ENCODE data around the gene HSD17B8.
A peak's percentile ranks its signal among the peaks of the same experiment; 100 is the strongest.

The HSD17B8 gene

GRCh38 chr6:33204415-33205190, at the start of gene HSD17B8:
Gene HSD17B8, plus strand, starts transcription at chr6:33204655. Its CDS starts 14 bp downstream, at chr6:33204669.
- peak; percentile 84 for DNase-seq (ENCODE audit: low spot score)

DNA sequence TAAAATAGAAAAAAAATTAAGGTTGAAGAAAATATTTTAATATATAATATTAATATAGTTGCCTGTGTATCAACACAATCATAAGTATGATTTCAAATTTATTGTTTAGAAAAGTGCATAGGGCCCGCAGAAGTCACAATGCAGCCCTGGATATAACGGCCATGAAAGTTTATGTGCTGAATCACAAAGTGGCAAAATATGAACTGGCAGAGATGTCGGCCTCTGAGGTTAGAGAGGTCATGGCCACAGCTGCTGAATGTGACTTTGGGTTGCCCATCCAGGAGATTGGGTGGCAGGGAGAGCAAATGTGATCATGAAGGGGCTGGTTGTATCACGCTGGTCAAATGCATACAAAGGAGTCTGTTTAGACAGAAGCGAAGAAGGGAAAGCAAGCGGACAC, 47.9 kb upstream of the HSD17B8 start:
- no peak for DNase-seq (ENCODE audit: low spot score)

GRCh38 chr6:33156964-33157363, 47.5 kb upstream of the HSD17B8 start:
- no peak for DNase-seq (ENCODE audit: low spot score)

DNA sequence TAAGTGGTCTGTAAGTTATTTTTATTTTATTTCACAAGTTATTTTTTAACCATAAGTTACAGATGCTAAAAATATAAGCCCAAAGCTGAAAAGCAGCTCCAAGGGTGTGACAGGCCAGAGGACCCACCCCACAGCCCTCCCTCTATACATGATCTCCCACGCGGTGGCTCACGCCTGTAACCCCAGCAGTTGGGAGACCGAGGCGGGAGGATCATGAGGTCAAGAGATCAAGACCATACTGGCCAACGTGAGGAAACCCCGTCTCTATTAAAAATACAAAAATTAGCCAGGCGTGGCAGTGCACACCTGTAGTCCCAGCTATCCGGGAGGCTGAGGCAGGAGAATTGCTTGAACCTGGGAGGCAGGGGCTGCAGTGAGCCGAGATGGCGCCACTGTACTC, 44.4 kb upstream of the HSD17B8 start:
- DNase-seq (ENCODE audit: low spot score) = no peak

DNA sequence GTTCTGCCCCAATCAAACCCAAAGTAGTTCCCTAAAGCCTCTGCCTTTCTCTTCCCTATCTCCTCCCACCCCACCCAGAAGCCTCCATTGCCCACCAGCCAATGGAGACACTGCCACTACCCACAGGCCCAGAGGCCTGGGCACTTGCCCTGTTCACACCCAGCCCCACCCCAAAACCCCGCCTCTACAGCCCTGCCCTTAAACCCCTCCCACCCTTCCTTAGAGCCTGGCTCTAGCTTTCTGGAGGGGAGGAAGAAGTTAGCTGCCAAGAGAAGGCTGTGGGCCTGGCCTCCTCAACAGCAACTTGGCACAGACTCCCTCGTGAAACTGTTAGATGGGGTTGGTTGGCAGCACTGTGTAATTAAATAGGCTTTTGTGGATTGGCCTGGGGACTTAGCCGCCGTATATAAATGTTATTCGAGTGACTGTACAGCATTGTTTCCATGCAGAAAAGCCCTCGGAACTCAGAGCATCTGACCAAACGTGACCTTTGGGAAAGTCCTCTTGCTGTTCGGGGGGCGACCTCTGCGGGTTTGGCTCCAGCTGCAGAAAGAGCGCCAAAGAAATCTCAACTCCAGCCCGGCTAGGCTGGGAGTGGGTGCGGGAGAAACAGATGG, 43.6 kb upstream of the HSD17B8 start:
- DNase-seq (ENCODE audit: low spot score) = no peak

- DNase-seq (ENCODE audit: low spot score) = peak; percentile 67
Measured at GRCh38 chr6:33161354-33162331, 42.8 kb upstream of the HSD17B8 start.

GRCh38 chr6:33163540-33163939, 40.9 kb upstream of the HSD17B8 start:
- no peak for DNase-seq (ENCODE audit: low spot score)

DNA sequence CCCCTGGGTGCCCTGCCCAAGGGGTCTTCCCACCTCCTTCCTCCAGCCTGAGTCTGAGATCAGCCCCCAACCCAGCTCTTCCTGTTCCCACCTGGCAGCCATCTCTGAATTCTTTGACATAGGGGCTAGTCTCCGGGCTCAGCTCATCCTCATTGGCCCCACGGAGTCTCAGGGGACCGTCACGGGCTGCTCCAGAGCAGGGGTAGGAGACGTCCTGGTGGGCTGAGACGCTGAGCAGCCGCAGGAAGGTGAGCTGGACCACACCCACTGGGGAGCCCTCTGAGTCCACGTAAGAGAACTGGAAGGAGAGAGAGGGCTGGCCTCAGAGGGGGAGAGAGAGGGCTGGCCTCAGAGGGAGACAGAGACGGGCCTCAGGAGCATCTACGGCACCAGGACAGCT, 40.3 kb upstream of the HSD17B8 start:
- DNase-seq (ENCODE audit: low spot score) = no peak

DNA sequence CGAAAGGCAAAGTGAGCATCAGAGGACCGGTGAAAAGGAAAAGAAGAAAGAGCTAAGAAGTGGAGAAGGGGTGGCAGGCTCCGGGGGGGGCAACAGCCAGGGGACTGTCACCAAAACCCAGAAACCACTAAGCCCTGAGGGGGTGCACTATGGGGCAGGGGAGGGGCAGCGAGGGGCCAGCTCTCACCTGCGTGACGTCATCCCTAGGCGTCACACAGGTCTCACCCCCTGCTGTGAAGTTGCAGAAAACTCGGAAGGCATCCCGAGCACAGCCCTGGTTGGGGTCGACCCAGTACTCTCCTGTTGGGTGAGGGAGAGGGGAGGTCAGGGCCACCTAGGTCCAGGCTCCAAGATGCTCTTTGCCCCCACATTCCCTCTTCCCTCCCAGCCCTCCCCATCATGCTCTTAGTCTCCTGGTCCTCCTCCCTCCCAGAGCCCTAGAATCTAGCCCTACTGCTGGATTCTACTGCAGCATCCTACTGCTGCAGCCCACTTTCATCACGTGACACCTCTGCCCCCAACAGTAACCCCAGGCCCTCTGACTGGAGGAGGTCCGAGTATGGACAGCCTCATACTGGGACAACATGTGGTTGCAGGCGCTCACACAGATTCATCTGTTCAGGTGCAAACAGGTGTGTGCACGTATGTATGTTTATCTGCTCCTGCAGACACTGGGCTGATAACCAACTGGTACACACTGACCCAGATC, 39.6 kb upstream of the HSD17B8 start:
- no peak for DNase-seq (ENCODE audit: low spot score)

DNA sequence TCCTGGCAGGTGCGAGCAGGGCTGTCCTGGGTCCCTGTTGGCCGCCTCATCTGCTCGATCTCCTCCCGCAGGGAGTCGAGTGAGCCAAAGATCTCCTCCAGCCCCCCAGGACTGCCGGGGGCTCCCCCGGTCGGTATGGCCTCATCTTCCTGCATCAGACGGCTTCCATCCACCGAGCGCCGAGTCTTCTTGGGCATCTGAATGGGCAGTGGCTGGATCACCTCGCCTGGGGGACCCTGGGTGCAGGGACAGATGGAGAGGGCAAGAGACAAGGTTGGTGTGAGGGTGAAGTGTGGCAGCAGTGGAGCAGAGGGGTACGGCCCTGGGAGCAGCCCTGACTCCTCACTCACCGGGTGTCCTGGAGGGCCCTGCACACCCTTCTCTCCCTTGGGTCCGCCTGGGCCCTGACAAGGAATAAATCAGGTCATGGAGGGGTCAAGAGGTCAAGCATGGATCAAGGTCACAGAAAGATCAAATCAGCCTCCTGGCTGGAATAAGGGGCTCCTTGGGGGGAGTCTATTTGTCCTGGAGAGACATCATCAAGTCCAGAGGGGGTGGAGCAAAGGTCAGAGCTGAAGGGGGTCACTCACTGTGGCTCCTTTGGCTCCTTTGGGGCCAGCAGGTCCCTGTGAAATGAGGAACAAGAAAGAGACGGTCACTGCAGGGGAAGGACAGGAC, 38.7 kb upstream of the HSD17B8 start:
- no peak for DNase-seq (ENCODE audit: low spot score)

- no peak for DNase-seq (ENCODE audit: low spot score)
Measured at GRCh38 chr6:33166363-33166762, 38.1 kb upstream of the HSD17B8 start.

GRCh38 chr6:33166811-33167210, 37.6 kb upstream of the HSD17B8 start:
- no peak for DNase-seq (ENCODE audit: low spot score)

DNA sequence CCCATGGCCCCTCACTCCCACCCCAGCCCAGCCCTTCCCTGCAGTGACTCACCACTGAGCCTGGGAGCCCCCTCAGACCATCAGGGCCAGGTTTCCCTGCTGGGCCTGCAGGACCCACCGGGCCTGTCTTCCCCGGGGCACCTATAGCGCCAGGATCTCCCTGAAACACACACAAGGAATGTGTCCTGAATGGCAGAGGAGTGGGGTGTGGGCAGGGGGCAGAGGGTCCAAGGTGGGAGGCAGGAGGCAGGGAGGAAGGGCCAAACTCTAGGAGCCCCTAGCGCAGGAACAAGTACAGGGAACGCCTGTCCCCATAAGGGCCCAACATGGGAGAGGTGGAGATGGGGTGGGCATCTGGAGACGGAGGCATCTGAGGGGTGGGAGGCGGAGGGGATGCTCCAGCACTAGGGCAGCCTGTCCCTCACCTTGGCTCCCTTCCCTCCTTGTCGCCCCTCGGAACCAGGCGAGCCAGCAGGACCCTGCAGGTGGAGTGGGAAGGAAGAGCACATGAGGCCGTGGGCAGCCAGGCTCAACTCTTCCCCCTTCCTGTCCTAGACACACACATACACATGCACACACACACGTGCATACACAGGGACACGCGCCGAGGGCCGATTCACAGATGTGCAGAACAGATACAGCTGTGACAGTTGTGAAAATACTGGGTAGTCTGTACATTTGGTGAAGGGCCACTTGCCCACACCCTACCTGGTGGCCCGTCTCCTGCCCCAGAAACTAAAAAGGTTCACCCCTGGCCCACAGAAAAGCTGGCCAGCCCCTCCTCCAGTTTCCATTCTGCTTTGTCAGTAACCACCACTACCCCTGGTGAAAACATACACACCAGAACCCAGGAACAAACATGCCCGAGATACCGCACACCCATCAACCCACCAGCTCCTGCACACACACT, 36.8 kb upstream of the HSD17B8 start:
- DNase-seq (ENCODE audit: low spot score) = no peak

DNA sequence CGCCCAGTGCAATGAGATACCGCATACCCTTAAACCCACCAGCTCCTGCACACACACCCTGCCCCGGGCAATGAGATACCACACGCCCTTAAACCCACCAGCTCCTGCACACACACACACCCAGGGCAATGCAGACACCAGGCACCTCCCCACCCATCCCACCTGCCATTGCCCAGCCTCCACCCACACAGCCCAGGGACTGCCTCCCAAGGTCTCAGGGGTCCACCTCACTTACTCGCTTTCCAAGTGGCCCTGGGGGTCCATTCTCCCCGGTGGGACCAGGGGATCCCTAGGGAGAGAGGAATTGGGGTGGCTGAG, 36.2 kb upstream of the HSD17B8 start:
- DNase-seq (ENCODE audit: low spot score) = no peak

GRCh38 chr6:33168639-33169038, 35.8 kb upstream of the HSD17B8 start:
- DNase-seq (ENCODE audit: low spot score) = no peak

DNA sequence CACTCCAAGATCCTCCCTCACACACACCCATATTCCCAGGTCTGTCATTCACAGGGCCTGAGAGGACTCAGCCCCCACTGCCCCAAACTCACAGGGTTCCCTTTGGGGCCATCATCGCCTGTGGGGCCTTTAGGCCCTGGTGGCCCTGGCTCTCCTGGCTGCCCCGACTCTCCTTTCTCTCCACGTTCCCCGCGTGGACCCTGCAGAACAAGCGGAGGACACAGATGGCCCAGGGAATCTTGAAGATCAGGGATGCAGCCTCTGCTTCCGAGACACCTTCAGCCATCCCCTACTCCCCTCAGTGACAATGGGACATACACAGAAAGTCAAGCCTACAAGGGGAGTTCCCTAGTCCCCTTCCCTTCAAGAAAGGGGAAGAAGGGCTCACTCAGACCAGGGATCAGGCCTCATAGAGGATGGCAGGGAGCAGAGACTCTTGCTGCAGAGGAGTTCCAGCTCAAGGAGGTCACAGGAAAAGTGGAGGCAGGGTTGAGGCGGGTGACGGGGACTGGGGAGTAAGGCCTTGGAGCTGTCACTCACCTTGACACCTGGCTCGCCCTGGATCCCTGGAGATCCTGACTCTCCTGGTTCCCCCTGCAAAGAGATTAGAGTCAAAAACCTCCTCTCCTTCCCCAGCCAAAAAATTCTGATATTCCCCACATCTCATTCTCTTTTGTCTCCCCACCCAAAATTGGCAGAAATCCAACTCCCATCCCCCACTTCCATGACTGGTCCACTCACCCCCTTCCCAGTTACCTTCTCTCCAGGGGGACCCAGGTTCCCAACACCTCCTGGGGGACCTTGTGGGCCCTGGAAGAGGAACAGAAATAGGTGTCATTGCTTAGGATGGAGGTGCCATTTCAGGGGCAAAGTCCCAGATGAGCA, 34.9 kb upstream of the HSD17B8 start:
- no peak for DNase-seq (ENCODE audit: low spot score)

- no peak for DNase-seq (ENCODE audit: low spot score)
Measured at GRCh38 chr6:33170176-33171015, 34.1 kb upstream of the HSD17B8 start.
